ENCODE data around the gene TTC38.

- TF ChIP-seq CTCF (IDR thresholded peaks at IDR 0.05; ENCODE audit: low read depth, low read length) (no peak), EZH2phosphoT487 (IDR thresholded peaks at IDR 0.05; ENCODE audit: low read depth) (no peak)
These were observed 21.0 kb downstream of the TTC38 start for GRCh38 chr22:46288846-46289243.

Measured in OCI-LY3 (cell line).